Liver (tissue), 9 donors: ENCODE data around the gene KRTAP2-1. TPM values are rescaled to one million over a fixed set of nuclear protein-coding genes. Genes with fewer than 3 reads are reported as not detected.
"Not testable (repeated sequence)": the region's sequence is repeated elsewhere in the genome, so short reads cannot be mapped to it uniquely, and the experiment has no call there.

Experiments
- DNase-seq: peaks from one replicate; pipeline ENCODE4 v3.0.0-alpha.2; 2017; ENCODE audit warnings: low spot score
- H3K27ac ChIP-seq, 2 donors: one replicate each; pipeline ENCODE4 v1.7.0; 2013; ENCODE audit warnings: inconsistent platforms in 2 of 2, low read length in 2 of 2, control low read depth in 1 of 2, low read depth in 1 of 2, mild to moderate bottlenecking in 1 of 2
- H3K27me3 ChIP-seq, 4 donors: one replicate each; pipeline versions ENCODE4 v1.6.1 to v1.7.0; 2013; ENCODE audit warnings: low read length in 3 of 4, inconsistent platforms in 1 of 4, mild to moderate bottlenecking in 1 of 4, moderate library complexity in 1 of 4; ENCODE audit not compliant: control insufficient read depth in 4 of 4, insufficient read depth in 4 of 4
- H3K36me3 ChIP-seq, 4 donors: one replicate each; pipeline versions ENCODE4 v1.6.1 to v1.7.0; 2013; ENCODE audit warnings: low read length in 3 of 4, mild to moderate bottlenecking in 3 of 4, low read depth in 1 of 4, moderate library complexity in 1 of 4; ENCODE audit not compliant: control insufficient read depth in 4 of 4, insufficient read depth in 3 of 4
- H3K4me1 ChIP-seq, 4 donors: one replicate each; pipeline versions ENCODE4 v1.6.1 to v1.7.0; 2013; ENCODE audit warnings: low read length in 3 of 4, mild to moderate bottlenecking in 3 of 4, moderate library complexity in 1 of 4; ENCODE audit not compliant: control insufficient read depth in 4 of 4, insufficient read depth in 4 of 4
- H3K4me3 ChIP-seq, 3 donors: one replicate each; pipeline versions ENCODE4 v1.6.1 to v1.7.0; 2013; ENCODE audit warnings: low read length in 3 of 3, control low read depth in 1 of 3, low read depth in 1 of 3, mild to moderate bottlenecking in 1 of 3
- H3K9ac ChIP-seq, 2 donors: one replicate each; pipeline ENCODE4 v1.7.0; 2013; ENCODE audit warnings: low read length in 2 of 2, mild to moderate bottlenecking in 2 of 2, moderate library complexity in 2 of 2, control low read depth in 1 of 2, low read depth in 1 of 2
- H3K9me3 ChIP-seq, 4 donors: one replicate each; pipeline versions ENCODE4 v1.6.1 to v1.7.0; 2013; ENCODE audit warnings: low read length in 3 of 4; ENCODE audit not compliant: control insufficient read depth in 4 of 4
- ATF3 ChIP-seq: IDR thresholded peaks from 2 replicates; pipeline ENCODE4 v1.6.1; 2016; ENCODE audit warnings: antibody characterized with exemption
- CTCF ChIP-seq: fragments of 150-350 bp; IDR thresholded peaks from 2 replicates; pipeline ENCODE4 v1.5.1; 2017; ENCODE audit warnings: improper control_type of control experiment, low read depth, low read length; ENCODE audit not compliant: missing input control
- EGR1 ChIP-seq, 2 donors: IDR thresholded peaks; 2 replicates each; pipeline ENCODE4 v1.6.1; 2016 to 2018; ENCODE audit warnings: antibody characterized with exemption in 2 of 2, low read depth in 2 of 2
- FOXA1 ChIP-seq: IDR thresholded peaks from 2 replicates; pipeline ENCODE4 v1.6.1; 2016; ENCODE audit warnings: antibody characterized with exemption
- FOXA2 ChIP-seq: IDR thresholded peaks from 2 replicates; pipeline ENCODE4 v1.6.1; 2016; ENCODE audit warnings: antibody characterized with exemption
- GABPA ChIP-seq, 2 donors: IDR thresholded peaks in 1 of 2; conservative IDR thresholded peaks in 1 of 2; 2 replicates each; pipeline ENCODE4 v1.6.1; 2016; ENCODE audit warnings: antibody characterized with exemption in 2 of 2, mild to moderate bottlenecking in 1 of 2, moderate library complexity in 1 of 2
- HNF4A ChIP-seq, 2 donors: conservative IDR thresholded peaks; 2 replicates each; pipeline ENCODE4 v1.6.1; 2016; ENCODE audit warnings: antibody characterized with exemption in 2 of 2, mild to moderate bottlenecking in 2 of 2
- HNF4G ChIP-seq: IDR thresholded peaks from 2 replicates; pipeline ENCODE4 v1.6.1; 2016; ENCODE audit warnings: antibody characterized with exemption
- JUND ChIP-seq, 2 donors: IDR thresholded peaks; 2 replicates each; pipeline ENCODE4 v1.6.1; 2016; ENCODE audit warnings: antibody characterized with exemption in 2 of 2
- MAX ChIP-seq: IDR thresholded peaks from 2 replicates; pipeline ENCODE4 v1.6.1; 2016; ENCODE audit warnings: antibody characterized with exemption
- NR2F2 ChIP-seq: IDR thresholded peaks from 2 replicates; pipeline ENCODE4 v1.6.1; 2016; ENCODE audit warnings: antibody characterized with exemption
- RAD21 ChIP-seq, 2 donors: IDR thresholded peaks; 2 replicates each; pipeline ENCODE4 v1.6.1; 2016; ENCODE audit warnings: antibody characterized with exemption in 2 of 2, mild to moderate bottlenecking in 2 of 2
- RXRA ChIP-seq, 2 donors: IDR thresholded peaks; 2 replicates each; pipeline ENCODE4 v1.6.1; 2017 to 2018; ENCODE audit warnings: antibody characterized with exemption in 2 of 2, mild to moderate bottlenecking in 1 of 2
- SP1 ChIP-seq: IDR thresholded peaks from 2 replicates; pipeline ENCODE4 v1.6.1; 2018; ENCODE audit warnings: antibody characterized with exemption, mild to moderate bottlenecking
- TAF1 ChIP-seq: conservative IDR thresholded peaks from 2 replicates; pipeline ENCODE4 v1.6.1; 2016; ENCODE audit warnings: antibody characterized with exemption, mild to moderate bottlenecking
- YY1 ChIP-seq: IDR thresholded peaks from 2 replicates; pipeline ENCODE4 v1.6.1; 2016; ENCODE audit warnings: antibody characterized with exemption, mild to moderate bottlenecking
- WGBS: extraction: QIAGEN DNeasy Blood & Tissue Kit; methylation state at CpG from one replicate; pipeline ENCODE4 v1.1.7; 2013; 5-methylcytosine and 5-hydroxymethylcytosine counted together
- polyA plus RNA-seq, 2 donors: library from polyadenylated mRNA; stranded (reverse) in 1 of 2; unstranded in 1 of 2; fragments of 200-250 nt in 1 of 2; fragments of >200 nt in 1 of 2; fragmentation: Nextera tagmentation in 1 of 2; extraction: Ambion mirVana in 1 of 2; gene quantifications; one replicate each; pipeline versions ENCODE4 v1.2.1 to v1.2.3, GENCODE V29; 2013 to 2015
- total RNA-seq, 2 donors: library from RNA; depleted of rRNA; stranded (reverse); fragments of >200 nt; gene quantifications; one replicate each; pipeline ENCODE4 v1.2.3, GENCODE V29; 2014
- TF ChIP-seq, protein P1 (sequence below): IDR thresholded peaks from 2 replicates; pipeline ENCODE4 v1.6.1; 2016; ENCODE audit warnings: antibody characterized with exemption, mild to moderate bottlenecking
- TF ChIP-seq, protein P2 (sequence below): IDR thresholded peaks from 2 replicates; pipeline ENCODE4 v1.6.1; 2016; ENCODE audit warnings: antibody characterized with exemption
- donor health status: healthy.
- donor health status: healthy.
- donor health status: healthy.
- donor health status: healthy.
- donor health status: healthy.

The KRTAP2-1 gene
- total and polyA plus RNA-seq, 4 donors: not detected

DNA sequence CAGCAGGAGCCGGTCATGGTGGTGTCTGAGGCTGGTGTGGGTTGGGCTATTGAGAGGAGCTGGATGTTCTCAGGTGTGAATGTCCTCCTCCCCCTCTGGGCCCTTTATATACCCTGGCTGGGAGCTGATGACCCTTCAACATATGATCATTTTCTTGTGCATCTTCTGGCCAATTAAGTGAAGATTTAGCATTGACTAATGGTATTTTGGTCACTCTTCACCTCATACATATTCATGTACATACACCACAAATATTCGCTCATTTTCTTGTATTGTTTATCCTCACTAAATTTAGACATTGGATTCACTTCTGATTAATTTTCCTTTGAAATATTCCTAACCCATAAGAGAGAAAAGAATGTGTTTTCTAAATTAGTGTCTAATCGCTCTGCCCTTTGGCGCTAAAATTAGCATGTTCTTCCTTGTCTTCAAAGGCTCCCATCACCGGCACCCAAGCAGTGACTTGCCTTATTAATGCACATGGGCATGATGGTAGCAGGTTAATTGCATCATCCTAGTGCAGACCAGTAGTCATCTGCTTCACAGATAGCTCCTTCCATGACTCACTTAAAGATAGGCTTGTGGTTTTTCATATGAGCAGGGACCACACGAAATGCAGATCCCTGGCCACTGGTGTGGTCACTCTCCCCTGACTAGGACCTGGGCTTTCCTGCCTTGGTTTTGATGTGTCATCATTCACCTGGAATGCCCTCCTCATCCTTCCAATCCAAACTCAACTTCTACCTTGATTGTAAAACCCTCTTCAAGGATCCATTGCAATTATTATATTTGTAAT lies 18.9 kb upstream of the KRTAP2-1 start, which contains the start of gene KRTAP2-4:
Gene KRTAP2-4, minus strand, starts transcription at position 51 of the 796 bp plus-strand sequence. Its CDS starts 34 bp downstream, at position 17.
- peaks cover 0 to 3% (median 0%) of the 10 kb centered on the region in 4 donors for H3K27me3 ChIP-seq
- H3K9ac ChIP-seq: no peak within 1 kb of the TSS
- no peaks in the 10 kb centered on the region for H3K36me3 ChIP-seq
- no peak within 1 kb of the TSS for H3K4me3 ChIP-seq
- no peaks in the 10 kb centered on the region for H3K9me3 ChIP-seq
- no peak for DNase-seq
- 88% methylated on average over 6 of the region's 6 CpGs for WGBS
- H3K27ac ChIP-seq: no peak within 1 kb of the TSS
- H3K4me1 ChIP-seq: no peaks in the 10 kb centered on the region
- TF ChIP-seq NR2F2: no peak
- TF ChIP-seq TAF1: no peak
- no peak for TF ChIP-seq GABPA (IDR thresholded peaks at IDR 0.05 in 1 of 2, conservative IDR thresholded peaks at IDR 0.05 in 1 of 2)
- no peak for TF ChIP-seq SP1
- TF ChIP-seq RAD21 (IDR thresholded peaks at IDR 0.05): no peak
- TF ChIP-seq ATF3: no peak
- no peak for TF ChIP-seq FOXA1
- TF ChIP-seq, protein P1, sequence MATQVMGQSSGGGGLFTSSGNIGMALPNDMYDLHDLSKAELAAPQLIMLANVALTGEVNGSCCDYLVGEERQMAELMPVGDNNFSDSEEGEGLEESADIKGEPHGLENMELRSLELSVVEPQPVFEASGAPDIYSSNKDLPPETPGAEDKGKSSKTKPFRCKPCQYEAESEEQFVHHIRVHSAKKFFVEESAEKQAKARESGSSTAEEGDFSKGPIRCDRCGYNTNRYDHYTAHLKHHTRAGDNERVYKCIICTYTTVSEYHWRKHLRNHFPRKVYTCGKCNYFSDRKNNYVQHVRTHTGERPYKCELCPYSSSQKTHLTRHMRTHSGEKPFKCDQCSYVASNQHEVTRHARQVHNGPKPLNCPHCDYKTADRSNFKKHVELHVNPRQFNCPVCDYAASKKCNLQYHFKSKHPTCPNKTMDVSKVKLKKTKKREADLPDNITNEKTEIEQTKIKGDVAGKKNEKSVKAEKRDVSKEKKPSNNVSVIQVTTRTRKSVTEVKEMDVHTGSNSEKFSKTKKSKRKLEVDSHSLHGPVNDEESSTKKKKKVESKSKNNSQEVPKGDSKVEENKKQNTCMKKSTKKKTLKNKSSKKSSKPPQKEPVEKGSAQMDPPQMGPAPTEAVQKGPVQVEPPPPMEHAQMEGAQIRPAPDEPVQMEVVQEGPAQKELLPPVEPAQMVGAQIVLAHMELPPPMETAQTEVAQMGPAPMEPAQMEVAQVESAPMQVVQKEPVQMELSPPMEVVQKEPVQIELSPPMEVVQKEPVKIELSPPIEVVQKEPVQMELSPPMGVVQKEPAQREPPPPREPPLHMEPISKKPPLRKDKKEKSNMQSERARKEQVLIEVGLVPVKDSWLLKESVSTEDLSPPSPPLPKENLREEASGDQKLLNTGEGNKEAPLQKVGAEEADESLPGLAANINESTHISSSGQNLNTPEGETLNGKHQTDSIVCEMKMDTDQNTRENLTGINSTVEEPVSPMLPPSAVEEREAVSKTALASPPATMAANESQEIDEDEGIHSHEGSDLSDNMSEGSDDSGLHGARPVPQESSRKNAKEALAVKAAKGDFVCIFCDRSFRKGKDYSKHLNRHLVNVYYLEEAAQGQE: no peak
- no peak for TF ChIP-seq YY1
- no peak for TF ChIP-seq HNF4A (conservative IDR thresholded peaks at IDR 0.05)
- no peak for TF ChIP-seq MAX
- TF ChIP-seq, protein P2, sequence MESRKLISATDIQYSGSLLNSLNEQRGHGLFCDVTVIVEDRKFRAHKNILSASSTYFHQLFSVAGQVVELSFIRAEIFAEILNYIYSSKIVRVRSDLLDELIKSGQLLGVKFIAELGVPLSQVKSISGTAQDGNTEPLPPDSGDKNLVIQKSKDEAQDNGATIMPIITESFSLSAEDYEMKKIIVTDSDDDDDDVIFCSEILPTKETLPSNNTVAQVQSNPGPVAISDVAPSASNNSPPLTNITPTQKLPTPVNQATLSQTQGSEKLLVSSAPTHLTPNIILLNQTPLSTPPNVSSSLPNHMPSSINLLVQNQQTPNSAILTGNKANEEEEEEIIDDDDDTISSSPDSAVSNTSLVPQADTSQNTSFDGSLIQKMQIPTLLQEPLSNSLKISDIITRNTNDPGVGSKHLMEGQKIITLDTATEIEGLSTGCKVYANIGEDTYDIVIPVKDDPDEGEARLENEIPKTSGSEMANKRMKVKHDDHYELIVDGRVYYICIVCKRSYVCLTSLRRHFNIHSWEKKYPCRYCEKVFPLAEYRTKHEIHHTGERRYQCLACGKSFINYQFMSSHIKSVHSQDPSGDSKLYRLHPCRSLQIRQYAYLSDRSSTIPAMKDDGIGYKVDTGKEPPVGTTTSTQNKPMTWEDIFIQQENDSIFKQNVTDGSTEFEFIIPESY: no peak
- no peak for TF ChIP-seq JUND (IDR thresholded peaks at IDR 0.05)
- TF ChIP-seq HNF4G: no peak
- no peak for TF ChIP-seq CTCF
- no peak for TF ChIP-seq FOXA2
- no peak for TF ChIP-seq RXRA (IDR thresholded peaks at IDR 0.05)
- no peak for TF ChIP-seq EGR1 (IDR thresholded peaks at IDR 0.05; ENCODE audit: low read depth in 2 of 2)

DNA sequence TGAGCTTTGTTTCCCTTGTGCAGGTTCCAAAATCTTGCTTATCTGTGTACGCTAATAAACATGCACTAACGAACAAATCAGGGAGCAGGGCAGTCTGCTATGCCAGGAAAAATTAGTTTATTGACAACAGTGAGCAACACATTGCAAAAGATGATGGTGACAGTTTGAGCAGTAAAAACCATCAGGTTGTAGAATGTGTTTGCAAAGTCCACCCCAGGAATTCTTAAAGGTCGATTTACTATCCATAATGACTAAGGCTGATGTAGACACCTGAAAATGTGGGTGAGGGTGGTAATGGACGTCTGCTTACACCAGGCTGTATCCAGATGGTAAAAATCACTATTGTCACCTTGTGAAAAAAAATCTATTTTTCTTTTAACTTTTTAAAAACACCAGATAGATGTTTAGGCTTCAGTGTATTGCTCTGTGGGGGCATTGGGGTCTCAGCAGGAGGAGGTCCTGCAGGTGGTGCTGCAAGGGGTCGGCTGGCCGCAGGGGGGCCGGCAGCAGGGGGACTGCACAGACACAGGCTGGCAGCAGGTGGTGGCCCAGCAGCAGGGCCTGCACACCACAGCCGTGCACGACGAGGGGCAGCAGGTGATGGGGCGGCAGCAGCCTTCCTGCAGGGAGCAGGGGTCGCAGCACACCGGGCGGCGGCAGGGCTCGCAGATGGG lies 18.0 kb upstream of the KRTAP2-1 start:
- not testable (repeated sequence) for H3K4me1 ChIP-seq, H3K27me3 ChIP-seq, H3K9ac ChIP-seq, H3K27ac ChIP-seq, H3K36me3 ChIP-seq, H3K4me3 ChIP-seq, DNase-seq, H3K9me3 ChIP-seq
- WGBS: 63% methylated on average over 7 of the region's 16 CpGs
